Measurements from ENCODE around the gene SP7.
"Not testable (repeated sequence)": the region's sequence is repeated elsewhere in the genome, so short reads cannot be mapped to it uniquely, and the experiment has no call there.

GRCh38 chr12:53297106-53297505 lies 39.0 kb downstream of the SP7 start:
- not testable (repeated sequence) for TF ChIP-seq POLR2A (IDR thresholded peaks at IDR 0.05; ENCODE audit: low read depth, low read length); POLR2AphosphoS5 (IDR thresholded peaks at IDR 0.05; ENCODE audit: insufficient read depth, low read depth, low read length)

Data from endothelial cell of umbilical vein (primary cell).